ENCODE measurements around the gene KDM2A.

KDM2A gene

GRCh38 chr11:67118801-67119584 is at the start of gene KDM2A:
Gene KDM2A (plus strand): TSS chr11:67119263. CDS start chr11:67121317, 2,054 bp downstream.
- DNase-seq (ENCODE audit: low read depth): peak; percentile 99

GRCh38 chr11:67071420-67072284 is 47.4 kb upstream of the KDM2A start:
- DNase-seq (ENCODE audit: low read depth): peak; percentile 57

GRCh38 chr11:67072295-67072694 is 46.8 kb upstream of the KDM2A start:
- DNase-seq (ENCODE audit: low read depth): no peak

GRCh38 chr11:67073908-67074307 is 45.2 kb upstream of the KDM2A start:
- DNase-seq (ENCODE audit: low read depth): no peak

GRCh38 chr11:67076202-67076601 is 42.9 kb upstream of the KDM2A start:
- DNase-seq (ENCODE audit: low read depth): no peak

- DNase-seq (ENCODE audit: low read depth): no peak
Observed at GRCh38 chr11:67079065-67079705, 39.9 kb upstream of the KDM2A start.

- no peak for DNase-seq (ENCODE audit: low read depth)
Observed at GRCh38 chr11:67082071-67082791, 36.8 kb upstream of the KDM2A start.

- DNase-seq (ENCODE audit: low read depth): no peak
Observed at GRCh38 chr11:67083786-67084366, 35.2 kb upstream of the KDM2A start.

- no peak for DNase-seq (ENCODE audit: low read depth)
Observed at GRCh38 chr11:67085617-67086016, 33.4 kb upstream of the KDM2A start.

GRCh38 chr11:67090717-67091116 is 28.3 kb upstream of the KDM2A start:
- DNase-seq (ENCODE audit: low read depth): no peak

GRCh38 chr11:67095214-67095507 is 23.9 kb upstream of the KDM2A start:
- DNase-seq (ENCODE audit: low read depth): no peak

- no peak for DNase-seq (ENCODE audit: low read depth)
Observed at GRCh38 chr11:67098799-67099429, 20.1 kb upstream of the KDM2A start.

GRCh38 chr11:67099831-67100324 is 19.2 kb upstream of the KDM2A start:
- no peak for DNase-seq (ENCODE audit: low read depth)

- no peak for DNase-seq (ENCODE audit: low read depth)
Observed at GRCh38 chr11:67102664-67103063, 16.4 kb upstream of the KDM2A start.

GRCh38 chr11:67105964-67106363 is 13.1 kb upstream of the KDM2A start:
- DNase-seq (ENCODE audit: low read depth): no peak

- DNase-seq (ENCODE audit: low read depth): no peak
Observed at GRCh38 chr11:67111261-67111660, 7.8 kb upstream of the KDM2A start.

GRCh38 chr11:67113231-67113721 is 5.8 kb upstream of the KDM2A start:
- no peak for DNase-seq (ENCODE audit: low read depth)

GRCh38 chr11:67114275-67114896 is 4.7 kb upstream of the KDM2A start:
- DNase-seq (ENCODE audit: low read depth): no peak

- no peak for DNase-seq (ENCODE audit: low read depth)
Observed at GRCh38 chr11:67116758-67117105, 2.3 kb upstream of the KDM2A start.

GRCh38 chr11:67117176-67117575 is 1.9 kb upstream of the KDM2A start:
- no peak for DNase-seq (ENCODE audit: low read depth)
